ENCODE measurements around the gene MEAK7. TPM values are rescaled to one million over a fixed set of nuclear protein-coding genes. Genes with fewer than 3 reads are reported as not detected.
A peak's percentile ranks its signal among the peaks of the same experiment; 100 is the strongest.

The MEAK7 gene
- total RNA-seq, 1 experiment from 2014 or later = 21.5 TPM

GRCh38 chr16:84459941-84460405 is 44.5 kb downstream of the MEAK7 start:
- Histone ChIP-seq H2BK20ac (ENCODE audit: low read depth, low read length, poor library complexity, severe bottlenecking) (no peak overlapping the region), H3K9me3 (ENCODE audit: control insufficient read depth, low read depth, low read length) (no peaks in the 10 kb centered on the region), H3K4me2 (ENCODE audit: insufficient read depth, insufficient read length, low read length) (no peak overlapping the region), H3K23ac (ENCODE audit: insufficient read length, low read depth, low read length) (no peak overlapping the region), H4K20me1 (ENCODE audit: control insufficient read depth, insufficient read depth, insufficient read length) (no peaks in the 10 kb centered on the region), H3K27ac (ENCODE audit: insufficient read length, low read depth, low read length) (no peak overlapping the region), H2BK12ac (ENCODE audit: insufficient read length, low read depth, low read length) (no peak overlapping the region), H2AFZ (ENCODE audit: low read length) (no peak overlapping the region), H2BK15ac (ENCODE audit: low read depth, low read length) (no peak overlapping the region), H3K14ac (ENCODE audit: insufficient read depth, low read length) (no peak overlapping the region), H3K18ac (ENCODE audit: insufficient read length, low read depth, low read length) (no peak overlapping the region), H2BK120ac (ENCODE audit: low read depth, low read length, poor library complexity, severe bottlenecking) (no peak overlapping the region), H4K91ac (ENCODE audit: insufficient read length, low read depth, low read length) (no peak overlapping the region), H3T11ph (ENCODE audit: low read length) (no peak overlapping the region), H2BK5ac (ENCODE audit: insufficient read length, low read length) (no peak overlapping the region), H3K27me3 (ENCODE audit: insufficient read depth, low read length) (no peaks in the 10 kb centered on the region), H3K4ac (ENCODE audit: low read depth, low read length) (no peak overlapping the region), H3K9ac (ENCODE audit: extremely low read depth, insufficient read length, low read length) (no peak overlapping the region), H2AK5ac (ENCODE audit: insufficient read length, low read length) (no peak overlapping the region), H4K5ac (ENCODE audit: insufficient read length, low read depth, low read length) (no peak overlapping the region), H3K4me1 (ENCODE audit: insufficient read depth, low read length) (no peaks in the 10 kb centered on the region), H4K8ac (replicated peaks; ENCODE audit: insufficient read length, low read depth, low read length) (no peak overlapping the region), H3K79me1 (ENCODE audit: insufficient read depth, low read depth, low read length, poor library complexity, severe bottlenecking) (no peaks in the 10 kb centered on the region), H3K23me2 (ENCODE audit: insufficient read length, low read depth, low read length, poor library complexity, severe bottlenecking) (no peaks in the 10 kb centered on the region), H3K56ac (ENCODE audit: insufficient read length, low read depth, low read length) (no peak overlapping the region), H3K79me2 (ENCODE audit: insufficient read depth, low read length) (no peaks in the 10 kb centered on the region)
- Mint-ChIP-seq H3K4me3 (no peak overlapping the region), H3K4me1 (no peaks in the 10 kb centered on the region), H3K27me3 (ENCODE audit: low read depth) (no peaks in the 10 kb centered on the region), H3K27ac (peak overlapping the region in 1 of 3 experiments; percentile 23; a peak in 1 of 7 replicates), H3K36me3 (ENCODE audit: insufficient read depth in 1 of 3, low read depth in 3 of 3) (peaks cover 2 to 20% (median 5%) of the 10 kb centered on the region in 3 experiments; a peak in 4 of 7 replicates), H3K9me3 (no peaks in the 10 kb centered on the region; a peak in 1 of 5 replicates)
- no peak for DNase-seq
- no peak for TF ChIP-seq CTCF (conservative IDR thresholded peaks at IDR 0.05)
- WGBS (ENCODE audit: extremely low coverage, insufficient read length, low lambda C conversion rate) = no CpG with 5 or more reads among the region's 14 CpGs
